Forelimb muscle (tissue), 1 donor: ENCODE measurements around the gene ACOX3. TPM values are rescaled to one million over a fixed set of nuclear protein-coding genes. Genes with fewer than 3 reads are reported as not detected.
"Not testable (repeated sequence)": the region's sequence is repeated elsewhere in the genome, so short reads cannot be mapped to it uniquely, and the experiment has no call there.

Source experiments
- DNase-seq: peaks from one replicate; pipeline ENCODE4 v3.0.0-alpha.2; 2013; ENCODE audit warnings: low read depth
- polyA plus RNA-seq: library from polyadenylated mRNA; unstranded; fragments of 120-200 nt; gene quantifications from one replicate; pipeline ENCODE4 v1.2.1, GENCODE V29; 2013; ENCODE audit not compliant: insufficient read length

The ACOX3 gene
- polyA plus RNA-seq, 1 donor = 11.7 TPM

- not testable (repeated sequence) for DNase-seq
Observed at GRCh38 chr4:8406887-8407286, 33.6 kb downstream of the ACOX3 start.

- no peak for DNase-seq
Observed at GRCh38 chr4:8405516-8405875, 35.0 kb downstream of the ACOX3 start.

GRCh38 chr4:8404791-8405515 is 35.6 kb downstream of the ACOX3 start:
- DNase-seq = no peak

- DNase-seq = no peak
Observed at GRCh38 chr4:8403976-8404375, 36.5 kb downstream of the ACOX3 start.

GRCh38 chr4:8403173-8403753 is 37.3 kb downstream of the ACOX3 start:
- no peak for DNase-seq

GRCh38 chr4:8402640-8403039 is 37.9 kb downstream of the ACOX3 start:
- no peak for DNase-seq

- no peak for DNase-seq
Observed at GRCh38 chr4:8402181-8402597, 38.3 kb downstream of the ACOX3 start.

GRCh38 chr4:8401665-8402064 is 38.9 kb downstream of the ACOX3 start:
- DNase-seq = no peak

- DNase-seq = no peak
Observed at GRCh38 chr4:8400632-8401325, 39.7 kb downstream of the ACOX3 start.

GRCh38 chr4:8399298-8399697 is 41.2 kb downstream of the ACOX3 start:
- DNase-seq = no peak

GRCh38 chr4:8398347-8398746 is 42.2 kb downstream of the ACOX3 start:
- DNase-seq = no peak

- DNase-seq = no peak
Observed at GRCh38 chr4:8396762-8397406, 43.6 kb downstream of the ACOX3 start.

- DNase-seq = no peak
Observed at GRCh38 chr4:8395504-8396296, 44.8 kb downstream of the ACOX3 start.

GRCh38 chr4:8394806-8395205 is 45.7 kb downstream of the ACOX3 start:
- no peak for DNase-seq

- DNase-seq = peak; percentile 75
Observed at GRCh38 chr4:8394061-8394519, 46.4 kb downstream of the ACOX3 start.

- DNase-seq = no peak
Observed at GRCh38 chr4:8393593-8394038, 46.9 kb downstream of the ACOX3 start.

GRCh38 chr4:8392591-8393190 is 47.8 kb downstream of the ACOX3 start:
- DNase-seq = no peak

GRCh38 chr4:8391972-8392371 is 48.6 kb downstream of the ACOX3 start:
- DNase-seq = no peak

GRCh38 chr4:8391071-8391470 is 49.5 kb downstream of the ACOX3 start:
- no peak for DNase-seq

- DNase-seq = no peak
Observed at GRCh38 chr4:8390577-8390976, 49.9 kb downstream of the ACOX3 start.

GRCh38 chr4:8388528-8388870 is 52.0 kb downstream of the ACOX3 start:
- no peak for DNase-seq
